OCI-LY7 (cell line): Measurements from ENCODE around the gene SCUBE3.

ENCODE experiments used
- CTCF ChIP-seq: fragments of 200-600 bp; sonication (generic); conservative IDR thresholded peaks from 2 replicates; pipeline ENCODE4 v1.5.1; 2014; ENCODE audit warnings: mild to moderate bottlenecking, antibody characterized with exemption, low read length, moderate library complexity, mixed read lengths
- EZH2phosphoT487 ChIP-seq: fragments of 200-600 bp; sonication (generic); IDR thresholded peaks from 2 replicates; pipeline ENCODE4 v1.6.1; 2018; ENCODE audit warnings: low read depth, borderline replicate concordance, mild to moderate bottlenecking, mixed run types, antibody characterized with exemption, low read length, moderate library complexity, mixed read lengths

DNA sequence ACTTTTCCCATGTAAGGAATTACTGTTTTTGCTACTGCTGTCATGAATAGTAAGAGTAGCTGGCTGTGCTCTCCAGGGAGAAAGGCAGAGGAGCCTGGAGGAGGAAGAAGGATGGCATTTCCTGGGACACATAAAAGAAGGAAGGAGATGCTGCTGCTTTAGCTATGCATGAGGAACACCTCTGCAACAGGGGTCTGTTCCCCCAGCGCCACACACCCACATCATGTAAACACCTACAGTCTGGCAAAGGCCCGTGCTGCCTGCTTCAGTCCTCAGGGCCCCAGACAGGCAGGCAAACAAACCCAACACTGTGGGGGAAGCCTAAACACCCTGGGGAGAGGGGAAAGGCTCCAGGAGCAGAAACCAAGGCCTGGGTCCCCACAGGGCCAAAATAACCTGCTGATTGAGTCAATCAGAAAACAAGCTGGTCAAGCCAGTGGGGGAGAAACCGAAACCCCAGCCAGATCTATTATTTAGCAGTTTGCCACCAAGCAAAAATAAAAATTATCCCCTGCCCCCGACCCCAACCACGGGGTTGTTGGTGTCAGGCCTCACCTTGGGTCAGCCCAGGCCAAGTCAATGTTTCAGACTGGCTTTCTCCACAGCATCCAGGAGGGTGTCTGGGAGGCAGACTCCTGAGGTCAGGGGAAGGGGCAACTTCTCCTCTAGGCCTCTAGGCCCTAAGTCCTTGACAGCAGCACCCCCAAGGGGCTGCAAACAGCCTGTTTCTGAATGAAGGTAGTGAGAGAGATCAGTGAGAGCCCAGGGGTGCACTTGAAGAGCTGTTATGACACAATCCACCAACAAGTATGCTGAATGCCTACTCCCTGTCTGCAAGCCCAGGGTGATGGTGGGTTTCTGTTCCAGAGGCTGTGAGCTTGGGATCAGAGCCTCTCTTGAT lies 34.6 kb upstream of the SCUBE3 start:
- TF ChIP-seq CTCF (peak; percentile 31; the same call in 1 of the 2 replicates), EZH2phosphoT487 (no peak)
